GM18519 (cell line): ENCODE measurements around the gene SYNJ2.

ENCODE experiments used
- ATAC-seq: cut with Tn5 transposase; IDR thresholded peaks from one replicate; pipeline ENCODE4 v1.9.1; 2021; ENCODE audit warnings: mild to moderate bottlenecking, moderate library complexity; ENCODE audit not compliant: unreplicated experiment, low FRiP score

The SYNJ2 gene

DNA sequence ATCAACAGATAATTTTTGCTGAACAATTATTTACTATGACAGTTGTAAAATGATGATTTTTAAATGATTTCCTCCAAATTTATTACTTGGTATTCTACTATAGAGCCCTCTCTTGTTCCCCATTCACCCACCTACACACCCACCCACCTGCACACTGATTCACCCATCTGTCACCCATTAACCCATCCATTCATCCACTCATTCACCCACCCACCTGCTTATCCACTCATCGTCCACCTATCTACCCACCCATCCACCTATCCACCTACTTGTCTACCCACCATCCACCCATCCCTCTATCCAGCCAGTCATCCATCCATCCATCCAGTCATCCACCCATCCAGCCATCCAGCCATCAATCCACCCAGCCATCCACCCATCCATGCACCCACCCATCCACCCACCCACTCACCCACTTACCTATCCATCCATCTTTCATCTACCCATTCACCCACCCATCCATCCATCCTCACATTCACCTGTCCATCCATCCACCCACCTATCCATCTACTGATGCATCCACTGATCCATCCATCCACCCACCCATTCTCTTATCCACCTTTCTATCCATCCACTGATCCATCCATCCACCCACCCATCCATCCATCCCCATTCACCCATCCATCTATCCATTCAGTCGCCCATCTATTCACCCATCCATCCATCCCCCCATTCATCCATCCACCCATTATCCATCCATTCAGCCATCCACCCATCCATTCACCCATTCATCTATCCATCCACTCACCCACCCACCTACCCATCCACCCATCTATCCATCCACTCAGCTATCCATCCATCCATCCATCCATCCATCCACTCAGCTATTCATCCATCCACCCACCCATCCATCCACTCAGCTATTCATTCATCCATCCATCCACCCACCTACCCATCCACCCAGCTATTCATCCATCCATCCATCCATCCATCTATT is 72.0 kb downstream of the SYNJ2 start:
- ATAC-seq: no peak

- no peak for ATAC-seq
Measured at GRCh38 chr6:158056355-158056754, 74.7 kb downstream of the SYNJ2 start.

- ATAC-seq: no peak
Measured at GRCh38 chr6:158056804-158057203, 75.1 kb downstream of the SYNJ2 start.

DNA sequence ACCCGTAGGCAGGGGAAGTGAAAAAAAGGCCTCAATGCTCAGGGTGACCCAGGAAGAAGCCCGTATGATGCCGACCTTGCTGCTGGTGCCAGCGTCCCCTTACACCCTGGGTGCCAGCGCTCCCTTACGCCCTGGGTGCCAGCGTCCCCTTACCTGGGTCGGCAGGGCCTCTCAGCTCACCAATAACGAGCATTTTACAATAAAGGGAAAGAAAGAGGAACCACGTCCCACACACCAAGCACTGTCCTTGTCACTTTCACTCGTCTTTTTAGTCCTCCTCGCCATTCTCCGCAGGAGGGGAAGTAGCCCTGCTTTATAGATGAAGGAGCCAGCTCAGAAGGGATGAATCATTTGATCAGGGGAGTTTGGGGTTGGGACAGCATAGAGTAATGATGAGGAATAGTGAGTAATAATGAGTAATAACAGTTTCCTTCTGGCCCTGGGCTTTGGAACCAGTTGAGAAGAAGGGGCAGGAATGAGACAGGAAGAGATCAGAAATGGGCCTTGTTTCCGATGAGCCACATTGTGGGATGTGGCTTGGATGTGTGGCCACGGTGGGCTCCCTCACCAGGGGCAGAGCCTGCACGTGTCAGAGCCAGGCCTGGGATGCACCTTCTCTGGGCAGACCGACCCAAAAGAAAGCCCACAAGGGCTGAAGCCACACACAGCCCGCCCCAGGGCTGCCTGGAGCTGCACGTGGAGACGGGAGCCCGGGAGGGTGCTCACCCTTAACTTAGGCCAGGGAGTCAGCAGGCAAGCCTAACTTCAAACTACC is 75.7 kb downstream of the SYNJ2 start:
- no peak for ATAC-seq

GRCh38 chr6:158058171-158058651 is 76.5 kb downstream of the SYNJ2 start:
- no peak for ATAC-seq

DNA sequence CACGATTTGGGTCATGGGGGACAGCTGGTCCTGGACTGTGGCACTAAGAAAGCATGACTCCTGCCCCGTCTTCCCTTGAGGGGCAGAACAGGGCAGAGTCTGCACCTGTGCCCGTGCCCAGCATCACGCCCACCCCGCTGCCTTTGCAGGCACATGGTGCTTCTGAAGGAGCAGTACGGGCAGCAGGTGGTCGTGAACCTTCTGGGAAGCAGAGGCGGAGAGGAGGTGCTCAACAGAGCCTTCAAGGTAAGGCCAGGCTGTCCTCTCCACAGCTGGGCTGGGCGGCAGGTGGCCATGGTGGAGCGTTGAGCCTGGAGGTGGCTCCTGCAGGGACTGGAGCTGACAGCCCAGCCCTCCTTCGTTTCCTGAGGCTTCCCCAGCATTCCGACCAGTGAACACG is 77.4 kb downstream of the SYNJ2 start:
- ATAC-seq: no peak

DNA sequence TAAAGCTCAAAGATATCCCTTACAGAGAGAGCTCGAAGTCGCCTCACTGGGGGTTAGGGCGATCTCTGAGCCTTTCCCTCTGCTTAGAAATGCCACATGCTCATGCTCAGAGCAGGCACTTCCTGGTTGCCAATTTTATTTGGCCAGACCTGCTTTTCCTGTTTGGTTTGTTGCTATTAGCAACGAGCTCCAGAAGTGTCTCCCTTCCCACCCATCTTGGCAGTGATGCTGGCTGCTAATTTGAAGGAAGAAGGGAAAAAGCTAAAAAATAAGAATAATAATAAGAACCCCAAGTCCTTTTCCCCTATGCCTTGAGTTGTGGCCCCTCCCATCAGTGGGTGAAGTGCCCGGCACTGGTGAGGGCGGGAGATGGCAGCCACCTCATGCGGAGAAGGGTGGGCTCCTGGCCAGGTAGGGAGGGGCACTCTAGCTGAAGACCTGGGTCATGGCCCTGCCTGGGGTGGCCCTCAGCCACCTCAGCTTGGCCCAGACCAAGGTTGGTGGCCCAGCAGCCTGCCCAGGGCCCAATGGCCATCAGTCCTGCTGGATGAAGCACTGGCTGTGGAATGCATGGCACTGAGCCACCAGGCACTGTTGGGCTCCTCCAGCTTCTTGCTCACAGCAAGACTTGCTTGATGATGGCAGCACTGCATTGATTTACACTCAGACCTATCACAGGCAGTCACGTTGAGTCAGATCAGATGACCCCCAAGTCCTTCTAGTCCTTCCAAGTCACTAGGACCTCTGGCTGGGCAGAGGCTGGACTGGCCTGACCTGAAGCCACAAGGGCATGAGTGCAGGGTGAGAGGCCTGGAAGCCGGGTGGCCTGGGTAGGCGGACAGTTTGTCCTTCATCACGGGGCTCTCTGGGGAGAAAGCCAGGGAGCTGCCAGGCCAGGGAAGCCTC is 79.0 kb downstream of the SYNJ2 start:
- no peak for ATAC-seq

- no peak for ATAC-seq
Measured at GRCh38 chr6:158061361-158061708, 79.7 kb downstream of the SYNJ2 start.

GRCh38 chr6:158061709-158062461 is 80.2 kb downstream of the SYNJ2 start:
- ATAC-seq: no peak

DNA sequence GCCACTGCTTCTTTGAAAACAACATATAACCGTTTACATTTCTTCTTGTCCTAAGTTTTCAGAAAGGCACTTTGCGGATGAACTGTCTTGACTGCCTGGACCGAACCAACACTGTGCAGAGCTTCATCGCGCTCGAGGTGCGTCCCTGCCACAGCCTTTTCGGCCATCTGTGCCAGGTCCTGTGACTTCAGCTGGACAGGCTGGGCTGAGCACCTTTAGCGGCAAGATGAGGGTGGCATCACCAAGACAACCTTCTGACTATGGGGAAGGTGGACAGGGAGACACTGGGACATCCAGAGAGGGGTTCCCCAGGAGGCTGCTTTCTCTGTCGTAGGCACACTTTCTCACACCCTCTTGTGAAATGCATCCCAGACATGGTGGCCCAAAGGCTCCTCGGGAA is 82.1 kb downstream of the SYNJ2 start:
- no peak for ATAC-seq

- ATAC-seq: no peak
Measured at GRCh38 chr6:158064725-158065251, 83.1 kb downstream of the SYNJ2 start.

DNA sequence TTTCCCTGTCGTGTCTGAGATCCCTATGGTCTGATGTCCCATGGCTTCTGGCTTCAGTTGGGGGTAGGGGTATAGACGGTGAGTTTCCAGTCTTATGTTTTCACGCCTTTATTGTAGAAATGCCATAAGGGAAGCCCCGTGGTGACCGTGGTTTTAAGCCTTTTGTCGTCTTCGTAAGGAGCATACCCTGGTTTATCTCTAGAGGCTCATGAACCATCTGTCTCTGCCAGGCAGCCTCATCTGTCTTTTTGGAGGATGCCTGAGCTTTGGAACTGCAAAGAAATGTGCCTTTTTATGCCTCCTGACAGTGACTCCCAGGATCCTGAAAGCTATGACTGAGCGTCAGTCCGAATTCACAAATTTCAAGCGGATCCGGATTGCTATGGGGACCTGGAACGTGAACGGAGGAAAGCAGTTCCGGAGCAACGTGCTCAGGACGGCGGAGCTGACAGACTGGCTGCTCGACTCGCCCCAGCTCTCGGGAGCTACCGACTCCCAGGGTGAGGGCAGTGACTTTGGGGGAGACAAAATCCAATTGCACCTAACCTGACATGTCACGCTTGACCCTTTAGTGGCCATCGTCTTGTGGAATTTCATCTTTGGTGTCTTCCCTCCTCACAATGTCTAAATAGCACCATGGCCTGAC is 84.6 kb downstream of the SYNJ2 start:
- no peak for ATAC-seq

DNA sequence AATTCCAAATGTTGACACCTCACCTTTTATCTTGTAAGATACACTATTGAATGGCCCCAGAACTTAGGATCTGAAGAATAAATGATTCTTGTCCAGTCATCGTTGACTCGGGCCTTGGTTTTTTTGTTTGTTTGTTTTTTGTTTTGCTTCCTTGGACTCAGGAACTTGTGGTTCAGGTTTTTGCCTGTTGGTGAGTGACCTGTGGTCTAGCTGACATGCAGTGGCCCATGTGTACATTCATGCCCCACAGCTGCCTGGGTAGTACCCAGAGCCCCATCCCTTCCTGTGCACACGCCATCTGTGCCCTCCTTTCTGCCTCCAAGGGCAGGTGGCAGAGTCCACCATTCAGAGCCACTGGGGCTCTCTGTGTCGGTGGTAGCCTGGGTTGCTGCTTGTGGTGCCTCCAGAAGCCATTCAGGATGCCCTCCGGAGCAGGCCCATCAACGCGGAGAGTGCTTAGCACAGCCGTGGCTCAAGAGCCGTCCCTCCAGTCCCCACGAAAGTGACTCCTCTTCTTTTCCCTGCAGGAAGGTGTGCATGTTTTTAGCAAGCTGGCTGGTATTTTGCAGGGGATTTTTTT is 85.9 kb downstream of the SYNJ2 start:
- no peak for ATAC-seq

GRCh38 chr6:158068156-158068892 is 86.7 kb downstream of the SYNJ2 start:
- ATAC-seq: no peak

DNA sequence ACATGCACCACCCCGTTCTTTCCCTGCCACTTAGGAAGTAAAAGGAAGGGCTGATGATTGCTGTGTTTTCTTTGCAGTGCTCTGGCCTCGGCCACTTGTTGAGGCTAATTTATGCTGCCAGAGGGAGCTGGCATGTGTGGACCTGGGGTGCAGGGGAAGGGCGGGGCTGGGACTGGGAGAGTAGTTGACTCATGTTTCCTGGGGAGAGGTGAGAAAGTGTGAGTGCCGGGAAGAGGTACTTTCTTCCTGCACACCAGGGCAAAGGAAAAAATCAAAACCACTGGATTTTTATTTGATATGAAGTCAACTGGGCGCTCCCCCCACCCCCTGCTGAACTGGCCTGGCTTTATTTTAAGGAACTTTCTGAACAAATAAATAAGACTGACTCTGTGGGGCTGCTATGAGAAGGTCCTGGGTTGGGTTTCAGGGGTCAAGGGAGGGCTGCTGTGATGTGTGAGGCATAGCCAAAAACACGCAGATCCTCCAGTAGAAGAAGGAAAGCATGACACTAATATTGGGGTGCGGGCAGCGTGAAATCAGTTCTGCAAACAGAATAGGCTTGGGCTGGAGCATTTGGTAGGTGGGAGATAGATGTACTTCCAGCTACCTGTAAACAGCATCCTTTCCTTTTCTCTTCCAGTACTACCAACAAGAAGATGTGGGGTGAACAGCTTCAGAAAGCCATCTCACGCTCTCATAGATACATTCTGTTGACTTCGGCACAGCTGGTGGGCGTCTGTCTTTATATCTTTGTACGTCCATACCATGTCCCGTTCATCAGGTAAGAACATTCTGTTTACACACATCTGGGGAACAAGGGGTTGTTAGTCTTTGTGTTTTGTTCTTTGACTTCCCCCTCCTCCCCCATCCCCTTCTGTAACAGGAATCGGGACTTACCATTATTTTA is 87.5 kb downstream of the SYNJ2 start:
- no peak for ATAC-seq

DNA sequence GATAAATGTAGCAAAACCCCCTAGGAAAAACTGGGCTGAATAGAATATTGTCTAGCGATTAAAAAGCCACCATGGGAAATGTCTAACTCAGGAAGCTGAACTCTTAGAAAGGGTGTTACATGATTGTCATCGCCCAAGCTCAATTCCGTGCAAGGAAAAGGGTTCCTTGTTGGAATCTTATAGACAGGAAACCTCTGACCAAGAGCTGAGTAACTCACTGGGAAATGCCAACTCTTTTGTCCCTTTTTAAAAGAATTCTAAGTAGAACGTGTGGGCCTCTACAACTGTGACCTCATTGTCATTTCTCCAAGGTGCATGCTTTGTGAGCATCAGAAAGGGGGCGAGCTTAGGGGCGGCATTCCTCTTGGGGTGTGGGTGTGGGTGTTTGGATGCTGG is 88.1 kb downstream of the SYNJ2 start:
- no peak for ATAC-seq

DNA sequence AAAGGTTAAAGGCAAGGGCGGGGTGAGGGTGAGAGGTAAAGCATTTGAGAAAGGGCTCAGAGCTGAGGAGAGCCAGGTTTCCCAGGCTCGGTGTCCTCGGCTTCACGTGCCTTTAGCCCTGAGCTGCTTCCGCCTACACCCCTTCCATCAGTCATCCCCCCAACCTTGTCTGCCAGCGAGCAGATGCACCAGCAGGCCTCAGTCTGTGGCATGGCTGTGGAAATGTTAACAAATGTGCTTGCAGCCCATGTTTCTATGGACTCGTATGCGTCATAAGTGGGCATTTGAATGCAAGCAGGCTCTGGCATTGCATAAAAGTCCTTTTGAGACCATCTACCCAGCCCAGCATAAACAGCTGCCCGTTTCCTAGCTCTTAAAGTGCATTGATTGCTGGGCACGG is 88.8 kb downstream of the SYNJ2 start:
- no peak for ATAC-seq
